H9 (cell line): ENCODE measurements around the gene TPSAB1. TPM values are rescaled to one million over a fixed set of nuclear protein-coding genes. Genes with fewer than 3 reads are reported as not detected.

ENCODE experiments used
- DNase-seq: peaks from one replicate; pipeline ENCODE4 v3.0.0-alpha.2; 2017
- H2AFZ ChIP-seq: one replicate; pipeline ENCODE4 v1.6.1; 2013; ENCODE audit warnings: mild to moderate bottlenecking, low read length, control low read depth, moderate library complexity
- H2AK5ac ChIP-seq: 2 replicates; pipeline ENCODE4 v1.6.1; 2013; ENCODE audit warnings: low read length, control low read depth, mixed read lengths; ENCODE audit not compliant: insufficient read length
- H2BK120ac ChIP-seq: one replicate; pipeline ENCODE4 v1.6.1; 2013; ENCODE audit warnings: low read depth, mild to moderate bottlenecking, low read length, control low read depth, inconsistent platforms; ENCODE audit not compliant: poor library complexity, severe bottlenecking
- H2BK12ac ChIP-seq: 2 replicates; pipeline ENCODE4 v1.6.1; 2013; ENCODE audit warnings: low read length, control low read depth, mixed read lengths, low read depth; ENCODE audit not compliant: insufficient read length
- H2BK15ac ChIP-seq: 2 replicates; pipeline ENCODE4 v1.6.1; 2013; ENCODE audit warnings: low read depth, low read length, control low read depth
- H2BK20ac ChIP-seq: one replicate; pipeline ENCODE4 v1.6.1; 2013; ENCODE audit warnings: low read depth, mild to moderate bottlenecking, low read length, control low read depth, inconsistent platforms; ENCODE audit not compliant: poor library complexity, severe bottlenecking
- H2BK5ac ChIP-seq: 2 replicates; pipeline ENCODE4 v1.6.1; 2013; ENCODE audit warnings: low read length, control low read depth, mixed read lengths; ENCODE audit not compliant: insufficient read length
- H3K14ac ChIP-seq: 2 replicates; pipeline ENCODE4 v1.6.1; 2013; ENCODE audit warnings: low read length, control low read depth; ENCODE audit not compliant: insufficient read depth
- H3K18ac ChIP-seq: 2 replicates; pipeline ENCODE4 v1.6.1; 2013; ENCODE audit warnings: low read depth, mild to moderate bottlenecking, mixed read lengths, low read length, control low read depth; ENCODE audit not compliant: insufficient read length
- H3K23ac ChIP-seq: 2 replicates; pipeline ENCODE4 v1.6.1; 2013; ENCODE audit warnings: low read length, control low read depth, mixed read lengths, low read depth; ENCODE audit not compliant: insufficient read length
- H3K23me2 ChIP-seq: 2 replicates; pipeline ENCODE4 v1.6.1; 2013; ENCODE audit warnings: low read depth, mild to moderate bottlenecking, mixed read lengths, low read length, control low read depth; ENCODE audit not compliant: insufficient read length, poor library complexity, severe bottlenecking
- H3K27ac ChIP-seq: 2 replicates; pipeline ENCODE4 v1.5.1; 2013; ENCODE audit warnings: low read length, control low read depth, mixed read lengths, low read depth; ENCODE audit not compliant: insufficient read length
- H3K27me3 ChIP-seq: 2 replicates; pipeline ENCODE4 v1.6.1; 2013; ENCODE audit warnings: low read length, control low read depth, inconsistent platforms; ENCODE audit not compliant: insufficient read depth
- H3K4ac ChIP-seq: 2 replicates; pipeline ENCODE4 v1.6.1; 2013; ENCODE audit warnings: low read depth, mild to moderate bottlenecking, control low read depth, inconsistent platforms, low read length, moderate library complexity
- H3K4me1 ChIP-seq: 2 replicates; pipeline ENCODE4 v1.6.1; 2013; ENCODE audit warnings: low read length, control low read depth, inconsistent platforms; ENCODE audit not compliant: insufficient read depth
- H3K4me2 ChIP-seq: 2 replicates; pipeline ENCODE4 v1.6.1; 2013; ENCODE audit warnings: low read length, control low read depth, mixed read lengths; ENCODE audit not compliant: insufficient read length, insufficient read depth
- H3K56ac ChIP-seq: 2 replicates; pipeline ENCODE4 v1.6.1; 2013; ENCODE audit warnings: low read depth, mild to moderate bottlenecking, mixed read lengths, low read length, control low read depth; ENCODE audit not compliant: insufficient read length
- H3K79me1 ChIP-seq: 2 replicates; pipeline ENCODE4 v1.6.1; 2013; ENCODE audit warnings: low read depth, mild to moderate bottlenecking, moderate library complexity, low read length, control low read depth, inconsistent platforms; ENCODE audit not compliant: insufficient read depth, poor library complexity, severe bottlenecking
- H3K79me2 ChIP-seq: 2 replicates; pipeline ENCODE4 v1.6.1; 2013; ENCODE audit warnings: low read length, control low read depth, inconsistent platforms; ENCODE audit not compliant: insufficient read depth
- H3K9ac ChIP-seq: 2 replicates; pipeline ENCODE4 v1.6.1; 2013; ENCODE audit warnings: low read length, control low read depth, mixed read lengths; ENCODE audit not compliant: insufficient read length; ENCODE audit errors: extremely low read depth
- H3K9me3 ChIP-seq: one replicate; pipeline ENCODE4 v1.6.1; 2013; ENCODE audit warnings: low read depth, low read length, inconsistent platforms; ENCODE audit not compliant: control insufficient read depth
- H3T11ph ChIP-seq: one replicate; pipeline ENCODE4 v1.6.1; 2013; ENCODE audit warnings: mild to moderate bottlenecking, low read length, control low read depth, inconsistent platforms
- H4K20me1 ChIP-seq: one replicate; pipeline ENCODE4 v1.6.1; 2013; ENCODE audit not compliant: control insufficient read depth, insufficient read length, insufficient read depth
- H4K5ac ChIP-seq: 2 replicates; pipeline ENCODE4 v1.6.1; 2013; ENCODE audit warnings: low read depth, mild to moderate bottlenecking, mixed read lengths, low read length, control low read depth; ENCODE audit not compliant: insufficient read length
- H4K8ac ChIP-seq: replicated peaks from 2 replicates; pipeline ENCODE4 v1.6.1; 2013; ENCODE audit warnings: low read length, control low read depth, mixed read lengths, low read depth; ENCODE audit not compliant: insufficient read length
- H4K91ac ChIP-seq: 2 replicates; pipeline ENCODE4 v1.6.1; 2013; ENCODE audit warnings: low read depth, mild to moderate bottlenecking, moderate library complexity, mixed read lengths, low read length, control low read depth; ENCODE audit not compliant: insufficient read length
- H3K27ac Mint-ChIP-seq, 3 experiments: 2 replicates in 2 of 3; 3 replicates in 1 of 3; pipeline ENCODE4 v1.8.0; 2020 to 2021; ENCODE audit warnings: mixed read lengths in 3 of 3, mild to moderate bottlenecking in 1 of 3, moderate library complexity in 1 of 3
- H3K27me3 Mint-ChIP-seq: 2 replicates; pipeline ENCODE4 v1.8.0; 2021; ENCODE audit warnings: low read depth, mild to moderate bottlenecking, moderate library complexity, mixed read lengths
- H3K36me3 Mint-ChIP-seq, 3 experiments: 2 replicates in 2 of 3; 3 replicates in 1 of 3; pipeline ENCODE4 v1.8.0; 2020 to 2021; ENCODE audit warnings: low read depth in 3 of 3, mixed read lengths in 3 of 3; ENCODE audit not compliant: insufficient read depth in 1 of 3
- H3K4me1 Mint-ChIP-seq, 2 experiments: 2 replicates each; pipeline ENCODE4 v1.8.0; 2020; ENCODE audit warnings: mixed read lengths in 2 of 2
- H3K4me3 Mint-ChIP-seq, 2 experiments: 2 replicates in 1 of 2; 3 replicates in 1 of 2; pipeline ENCODE4 v1.8.0; 2020 to 2021; ENCODE audit warnings: mild to moderate bottlenecking in 2 of 2, mixed read lengths in 2 of 2, moderate library complexity in 1 of 2
- H3K9me3 Mint-ChIP-seq, 2 experiments: 2 replicates in 1 of 2; 3 replicates in 1 of 2; pipeline ENCODE4 v1.8.0; 2020; ENCODE audit warnings: mild to moderate bottlenecking in 2 of 2, mixed read lengths in 2 of 2, moderate library complexity in 1 of 2
- CTCF ChIP-seq: fragments of 200-600 bp; sonication (generic); conservative IDR thresholded peaks from 3 replicates; pipeline ENCODE4 v1.8.0; 2021; ENCODE audit warnings: antibody characterized with exemption, mild to moderate bottlenecking
- WGBS: extraction: QIAGEN DNeasy Blood & Tissue Kit; methylation state at CpG from one replicate; pipeline ENCODE4 v1.1.7; 2013; ENCODE audit warnings: missing lambda C conversion rate, low lambda C conversion rate, mixed read lengths; ENCODE audit not compliant: insufficient read length; ENCODE audit errors: extremely low coverage; 5-methylcytosine and 5-hydroxymethylcytosine counted together
- total RNA-seq: library from RNA; stranded (reverse); gene quantifications from 2 replicates; pipeline ENCODE4 v1.2.1, GENCODE V29; 2021

Gene TPSAB1
- total RNA-seq, 1 experiment from 2014 or later = not detected

DNA sequence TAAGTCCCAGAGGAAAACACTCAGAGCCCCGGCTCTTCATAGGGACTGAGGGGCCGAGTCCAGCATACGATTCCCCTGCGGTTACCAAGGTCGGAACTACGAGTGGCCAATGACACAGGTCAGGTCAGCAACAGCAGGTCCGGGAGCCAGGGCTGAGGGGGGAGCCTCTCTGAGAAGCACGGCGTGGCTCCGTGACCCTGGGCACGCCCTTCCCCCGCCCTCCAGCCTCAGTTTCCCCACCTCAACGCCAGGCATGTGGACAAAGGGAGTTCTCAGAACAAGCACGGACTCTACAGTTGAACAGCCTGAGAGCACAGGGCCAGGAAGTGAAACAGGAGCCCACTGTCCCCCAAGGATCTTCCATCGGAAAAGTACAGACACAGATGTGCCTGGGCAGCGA is 41.0 kb downstream of the TPSAB1 start:
- TF ChIP-seq CTCF = no peak
- Histone ChIP-seq H2BK20ac (no peak overlapping the region), H3K27ac (no peak overlapping the region), H2BK12ac (no peak overlapping the region), H2AFZ (no peak overlapping the region), H3K9me3 (no peaks in the 10 kb centered on the region), H2BK15ac (no peak overlapping the region), H3K79me1 (no peaks in the 10 kb centered on the region), H3K4me2 (no peak overlapping the region), H4K20me1 (no peaks in the 10 kb centered on the region), H3K27me3 (no peaks in the 10 kb centered on the region), H3K56ac (no peak overlapping the region), H3K9ac (no peak overlapping the region), H4K5ac (no peak overlapping the region), H3K79me2 (no peaks in the 10 kb centered on the region), H2AK5ac (no peak overlapping the region), H3K4ac (no peak overlapping the region), H3K23ac (no peak overlapping the region), H2BK5ac (no peak overlapping the region), H3K4me1 (no peaks in the 10 kb centered on the region; the same call in 1 of the 2 replicates), H3K14ac (no peak overlapping the region), H2BK120ac (no peak overlapping the region), H4K91ac (no peak overlapping the region), H3K23me2 (no peaks in the 10 kb centered on the region), H3K18ac (no peak overlapping the region), H3T11ph (no peak overlapping the region), H4K8ac (no peak overlapping the region)
- peaks cover 38% of the 10 kb centered on the region for H3K27me3 Mint-ChIP-seq
- WGBS = no CpG with 5 or more reads among the region's 16 CpGs
- H3K4me1 Mint-ChIP-seq = peaks cover 12 to 28% of the 10 kb centered on the region in 2 experiments; a peak in 3 of 4 replicates
- no peaks in the 10 kb centered on the region for H3K36me3 Mint-ChIP-seq
- H3K4me3 Mint-ChIP-seq = no peak overlapping the region
- no peak for DNase-seq
- no peaks in the 10 kb centered on the region for H3K9me3 Mint-ChIP-seq
- H3K27ac Mint-ChIP-seq = no peak overlapping the region
